Measurements from ENCODE around the gene COL9A3. TPM values are rescaled to one million over a fixed set of nuclear protein-coding genes. Genes with fewer than 3 reads are reported as not detected.

The COL9A3 gene
- polyA plus RNA-seq (ENCODE audit: insufficient read length in 10 of 10), result 10 to 100 TPM in 5 of 10 donors, 1 to 10 TPM in 5; 6.2 to 21.9 (median 11.0) TPM
- long read RNA-seq, donor 1, partial matches to known transcripts, result 0 of 1 reads
- long read RNA-seq, donor 1, other reads (novel, unspliced or antisense), result 0 of 1 reads
- long read RNA-seq, donor 2, partial matches to known transcripts, result 0 of 1 reads
- long read RNA-seq, donor 2, other reads (novel, unspliced or antisense), result 0 of 1 reads
- long read RNA-seq, donor 3, result 0 reads
- long read RNA-seq, donor 4, partial matches to known transcripts, result 0 of 1 reads
- long read RNA-seq, donor 4, other reads (novel, unspliced or antisense), result 0 of 1 reads
- long read RNA-seq, donor 5, partial matches to known transcripts, result 0 of 1 reads
- long read RNA-seq, donor 5, other reads (novel, unspliced or antisense), result 0 of 1 reads
- long read RNA-seq, donor 6, partial matches to known transcripts, result 0 of 2 reads
- long read RNA-seq, donor 6, other reads (novel, unspliced or antisense), result 0 of 2 reads
- long read RNA-seq, donor 7, partial matches to known transcripts, result 0 of 8 reads
- long read RNA-seq, donor 7, other reads (novel, unspliced or antisense), result 5 of 8 reads
- long read RNA-seq, donor 8, partial matches to known transcripts, result 0 of 1 reads
- long read RNA-seq, donor 8, other reads (novel, unspliced or antisense), result 0 of 1 reads
- long read RNA-seq, donor 9, partial matches to known transcripts, result 0 of 1 reads
- long read RNA-seq, donor 9, other reads (novel, unspliced or antisense), result 0 of 1 reads

- peak in 1 of 3 donors; percentile 56 for DNase-seq
These were observed at the start of gene COL9A3 for GRCh38 chr20:62816884-62817873. COL9A3 (plus strand) TSS chr20:62817050; CDS start chr20:62817065, 15 bp downstream.

DNA sequence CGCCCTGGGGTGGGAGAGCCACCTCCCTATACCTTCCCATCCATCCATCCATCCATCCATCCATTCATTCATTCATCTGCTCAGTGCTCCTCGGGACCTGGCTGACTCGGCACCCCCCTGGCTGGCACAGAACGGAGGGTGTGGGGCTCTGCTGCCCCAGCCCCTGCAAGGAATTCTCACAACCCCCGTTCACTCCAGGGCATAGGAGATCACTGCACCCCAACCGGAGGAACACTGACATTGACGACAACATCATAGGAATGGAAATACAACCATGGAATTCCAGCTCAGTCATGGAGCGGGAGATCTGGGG lies 48.7 kb upstream of the COL9A3 start:
- DNase-seq, result no peak

DNA sequence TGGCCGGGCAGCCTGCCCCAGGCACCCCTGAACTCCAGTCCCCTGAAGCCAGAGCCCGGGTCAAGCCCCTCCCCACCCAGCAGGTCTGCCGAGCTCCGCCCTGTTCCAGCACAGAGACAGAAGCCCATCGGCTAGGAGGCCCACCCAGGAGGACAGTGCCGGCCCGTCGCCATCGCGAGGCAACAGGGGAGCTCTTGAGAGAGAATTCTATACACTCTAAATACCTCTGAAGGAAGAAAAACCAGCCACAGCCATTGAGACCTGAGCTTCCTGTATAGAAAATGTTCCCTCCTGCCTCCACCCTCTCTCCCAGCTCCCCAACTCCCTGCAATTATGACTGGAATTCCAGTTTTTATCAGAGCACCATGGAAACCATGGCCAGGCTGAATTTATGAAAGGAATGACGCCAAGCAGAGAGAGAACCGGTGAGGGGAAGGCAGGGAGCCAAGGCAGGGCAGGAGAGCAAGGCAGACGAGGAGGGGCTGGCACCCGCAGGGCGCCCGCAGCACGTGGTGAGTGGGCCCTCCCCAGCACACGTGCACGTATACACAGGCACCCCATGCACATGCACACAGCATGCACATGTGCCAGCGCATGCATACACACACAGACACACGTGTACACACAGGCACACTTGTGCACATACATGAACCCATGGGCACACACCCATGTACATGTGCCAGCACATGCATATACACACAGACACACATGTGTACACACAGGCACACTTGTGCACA lies 48.1 kb upstream of the COL9A3 start:
- DNase-seq, result no peak

DNA sequence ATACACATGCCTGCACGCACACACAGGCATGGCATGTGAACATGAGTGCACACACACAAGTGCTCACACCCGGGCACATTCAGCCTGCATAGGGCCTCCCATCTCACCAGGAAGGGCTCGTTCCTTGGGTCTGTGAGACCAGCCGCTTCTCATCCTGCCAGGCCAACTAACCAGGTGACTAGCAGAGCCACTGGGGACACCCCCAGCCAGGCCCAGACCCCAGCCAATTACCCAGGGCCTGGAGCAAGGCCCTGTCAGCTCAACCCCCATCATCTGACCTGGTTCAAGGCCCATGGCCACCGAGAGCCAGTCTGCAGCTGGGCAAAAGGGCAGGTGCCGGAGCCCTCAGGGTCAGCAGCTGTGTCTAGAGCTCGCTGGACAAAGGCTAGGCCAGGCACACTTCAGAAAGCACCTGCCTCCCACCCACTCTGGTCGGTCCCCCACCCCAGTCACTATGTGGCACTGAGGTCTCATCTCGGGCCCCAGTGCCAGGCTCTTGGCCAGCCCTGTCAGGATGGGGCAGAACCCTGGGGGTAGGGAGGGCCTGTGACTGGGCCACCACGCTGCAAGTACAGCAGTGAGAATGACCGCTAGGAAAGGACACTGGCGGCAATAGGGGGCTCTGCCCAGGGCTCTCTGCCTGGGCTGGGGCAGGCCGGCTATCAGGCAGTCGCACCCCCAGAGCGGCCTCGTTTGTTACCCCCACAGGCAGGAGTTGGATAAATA lies 47.3 kb upstream of the COL9A3 start:
- no peak for DNase-seq

- DNase-seq, result no peak
These were observed 46.5 kb upstream of the COL9A3 start for GRCh38 chr20:62770111-62770910.

GRCh38 chr20:62770916-62771315 lies 45.9 kb upstream of the COL9A3 start:
- no peak for DNase-seq

DNA sequence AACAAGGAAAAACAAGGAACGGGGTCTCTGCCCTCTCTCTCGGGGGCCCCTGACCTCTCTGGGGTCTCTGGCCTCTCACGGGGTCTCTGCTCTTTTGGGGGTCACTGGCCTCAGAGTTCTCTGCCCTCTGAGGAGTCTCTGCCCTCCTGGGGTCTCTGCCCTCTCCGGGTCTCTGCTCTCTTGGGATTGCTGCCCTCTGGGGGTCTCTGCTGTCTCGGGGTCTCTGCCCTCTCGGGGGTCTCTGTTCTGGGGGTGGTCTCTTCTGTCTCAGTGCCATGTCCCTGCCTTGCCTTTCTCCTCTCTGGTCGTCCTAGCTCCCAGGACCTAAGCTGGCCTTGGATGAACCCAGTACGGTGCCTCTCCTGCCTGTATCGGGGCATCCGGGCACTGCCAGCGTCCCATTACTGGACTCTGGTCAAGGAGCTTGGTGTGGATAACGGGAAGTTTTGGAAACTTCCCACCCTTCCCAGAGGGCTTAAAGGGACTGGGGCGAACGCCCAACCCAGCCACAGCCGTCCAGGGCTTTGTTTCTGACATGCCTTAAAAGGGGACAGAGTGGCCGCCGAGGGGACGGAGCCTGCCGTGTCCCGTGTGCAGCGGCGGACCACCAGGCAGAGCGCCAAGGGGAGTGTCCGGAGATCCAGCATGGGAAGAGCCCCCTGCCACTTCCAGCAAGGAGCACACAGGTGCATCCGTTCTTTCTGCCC lies 45.3 kb upstream of the COL9A3 start:
- DNase-seq, result no peak

DNA sequence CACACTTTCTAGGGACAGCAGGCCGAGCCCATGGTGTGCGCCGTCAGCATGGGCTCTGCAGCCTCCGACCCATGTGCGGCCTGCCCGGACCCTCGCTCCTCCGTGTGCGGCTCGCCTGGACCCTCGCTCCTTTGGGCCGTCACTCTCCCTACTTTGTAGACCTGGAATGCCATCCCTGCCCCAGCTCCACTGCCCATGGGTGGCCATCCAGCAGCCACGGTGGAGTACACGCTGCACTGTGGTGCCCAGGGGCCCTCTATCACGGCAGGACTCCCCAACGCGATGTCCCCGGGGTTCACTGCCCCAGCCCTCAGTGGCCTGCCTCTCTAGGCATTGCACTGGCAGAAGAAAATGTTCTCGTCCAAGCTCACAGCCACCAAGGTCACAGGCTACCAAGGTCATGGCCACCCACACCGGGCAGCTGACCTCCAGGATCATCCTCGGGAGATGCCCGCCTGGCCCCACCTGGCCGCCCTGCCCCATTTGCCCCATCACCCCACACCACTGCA lies 44.7 kb upstream of the COL9A3 start:
- no peak for DNase-seq

GRCh38 chr20:62772619-62772989 lies 44.2 kb upstream of the COL9A3 start:
- no peak for DNase-seq

GRCh38 chr20:62772990-62773844 lies 43.6 kb upstream of the COL9A3 start:
- DNase-seq, result peak in 2 of 3 donors; percentile 50 to 66

DNA sequence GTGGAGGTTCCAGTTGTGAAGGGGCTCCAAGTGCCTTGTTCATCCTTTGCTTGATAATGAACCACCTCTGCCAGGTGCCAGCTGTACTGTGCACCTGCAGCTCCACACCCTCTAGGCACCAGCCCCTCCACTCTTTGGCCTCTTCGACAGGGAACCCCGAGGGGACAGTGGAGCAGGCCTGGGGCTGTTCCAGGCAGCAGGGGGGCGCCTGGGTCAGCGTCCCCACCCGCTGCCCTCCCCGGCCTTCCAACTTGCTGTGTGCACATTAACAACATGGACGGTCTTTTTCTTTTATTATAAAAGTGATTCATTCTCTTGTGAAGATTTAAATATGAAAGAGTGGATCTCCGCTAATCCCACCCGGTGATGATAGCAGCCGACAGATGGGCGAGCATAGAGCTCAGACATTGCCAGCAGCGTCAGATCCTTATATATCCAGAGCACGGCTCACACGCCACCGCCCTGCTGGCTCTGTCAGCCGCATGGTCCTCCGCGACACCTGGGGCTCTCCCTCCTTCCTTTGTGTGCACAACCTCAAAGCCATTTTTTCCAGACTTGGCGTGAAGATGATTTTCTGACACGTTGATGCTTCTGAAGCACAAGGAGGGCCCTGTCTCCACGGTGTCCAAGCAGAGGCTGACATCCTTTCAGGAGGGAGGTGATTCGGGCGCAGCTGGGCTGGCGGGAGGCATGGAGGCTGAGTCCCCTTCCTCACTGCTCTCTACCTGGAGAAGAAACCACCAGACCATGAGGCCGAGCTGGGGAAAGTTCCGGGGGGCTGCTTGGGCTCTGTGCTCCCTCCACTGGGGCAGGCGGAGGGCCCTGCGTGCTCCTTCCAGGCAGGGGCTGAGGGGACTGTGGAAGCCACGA lies 42.8 kb upstream of the COL9A3 start:
- DNase-seq, result no peak

GRCh38 chr20:62774762-62775161 lies 42.1 kb upstream of the COL9A3 start:
- no peak for DNase-seq

DNA sequence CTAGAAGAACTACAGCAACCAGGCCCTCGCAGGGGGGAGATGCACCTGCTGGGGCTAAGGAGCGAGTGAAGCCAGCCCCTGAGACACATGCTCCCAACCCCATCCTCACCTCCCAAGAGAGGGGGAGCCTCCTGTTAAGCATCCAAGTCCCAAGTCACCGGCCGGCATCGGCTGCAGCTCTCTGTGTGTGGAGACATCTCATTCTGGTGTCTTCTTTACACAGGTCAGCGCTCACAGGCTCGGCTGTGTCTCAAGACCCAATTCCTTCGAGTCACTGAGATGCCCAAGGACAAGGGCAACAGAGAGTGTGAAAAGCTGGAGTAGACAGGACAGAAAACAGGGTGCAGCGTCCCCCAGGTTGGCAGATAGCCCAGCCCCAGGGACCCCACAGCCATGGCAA lies 41.6 kb upstream of the COL9A3 start:
- no peak for DNase-seq

- DNase-seq, result no peak
These were observed 40.7 kb upstream of the COL9A3 start for GRCh38 chr20:62776035-62776691.

DNA sequence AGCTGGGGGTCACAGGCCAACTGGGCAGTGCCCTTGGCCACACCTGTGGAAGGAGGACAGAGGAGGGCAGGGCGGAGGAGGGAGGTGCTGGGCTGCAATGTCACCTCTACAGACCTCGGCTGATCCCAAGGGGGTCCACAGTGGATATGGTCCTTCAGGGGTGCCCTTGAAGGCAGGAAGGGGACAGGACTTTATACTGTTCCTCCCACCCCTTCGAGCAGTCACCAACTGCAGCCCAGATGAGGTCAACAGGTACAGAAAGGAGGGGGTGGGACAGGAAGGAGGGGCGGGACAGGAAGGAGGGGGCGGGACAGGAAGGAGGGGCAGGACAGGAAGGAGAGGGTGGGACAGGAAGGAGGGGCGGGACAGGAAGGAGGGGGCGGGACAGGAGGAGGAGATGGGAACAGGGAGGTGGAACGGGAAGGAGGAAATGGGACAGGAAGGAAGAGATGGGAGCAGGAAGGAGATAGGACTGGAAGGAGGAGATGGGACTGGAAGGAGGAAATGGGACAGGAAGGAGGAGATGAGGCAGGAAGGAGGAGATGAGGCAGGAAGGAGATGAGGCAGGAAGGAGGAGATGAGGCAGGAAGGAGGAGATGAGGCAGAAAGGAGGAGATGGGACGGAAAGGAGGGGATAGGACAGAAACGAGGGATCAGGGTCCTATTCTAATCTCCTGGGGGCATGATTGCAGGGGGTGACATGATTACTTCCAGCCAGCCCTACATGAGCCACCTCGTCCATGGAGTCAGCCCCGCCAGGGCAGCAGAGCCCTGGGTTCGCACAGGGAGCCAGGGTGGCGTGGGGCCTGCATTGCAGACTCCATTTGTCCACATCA lies 39.9 kb upstream of the COL9A3 start:
- DNase-seq, result no peak

- DNase-seq, result no peak
These were observed 39.4 kb upstream of the COL9A3 start for GRCh38 chr20:62777528-62777830.

Measured in muscle of back (tissue), 13 donors.